Skeletal muscle tissue (tissue), 4 donors: ENCODE data around the gene LPCAT1. TPM values are rescaled to one million over a fixed set of nuclear protein-coding genes. Genes with fewer than 3 reads are reported as not detected.
"Not testable (repeated sequence)": the region's sequence is repeated elsewhere in the genome, so short reads cannot be mapped to it uniquely, and the experiment has no call there.

Source experiments
- H3K27ac ChIP-seq: one replicate; pipeline ENCODE4 v1.7.0; 2013; ENCODE audit warnings: mild to moderate bottlenecking, low read depth, low read length, inconsistent platforms
- H3K27me3 ChIP-seq, 3 donors: one replicate each; pipeline ENCODE4 v1.7.0; 2013; ENCODE audit warnings: low read length in 3 of 3; ENCODE audit not compliant: control insufficient read depth in 3 of 3, insufficient read depth in 3 of 3
- H3K36me3 ChIP-seq, 3 donors: one replicate each; pipeline ENCODE4 v1.7.0; 2013; ENCODE audit warnings: low read length in 3 of 3; ENCODE audit not compliant: control insufficient read depth in 3 of 3, insufficient read depth in 3 of 3
- H3K4me1 ChIP-seq, 3 donors: one replicate each; pipeline ENCODE4 v1.7.0; 2013; ENCODE audit warnings: low read length in 3 of 3, mild to moderate bottlenecking in 3 of 3; ENCODE audit not compliant: control insufficient read depth in 3 of 3, insufficient read depth in 3 of 3
- H3K4me3 ChIP-seq, 3 donors: one replicate each; pipeline ENCODE4 v1.7.0; 2013; ENCODE audit warnings: low read length in 3 of 3
- H3K9ac ChIP-seq, 3 donors: one replicate each; pipeline ENCODE4 v1.7.0; 2013; ENCODE audit warnings: low read length in 3 of 3, mild to moderate bottlenecking in 3 of 3, moderate library complexity in 2 of 3, low read depth in 1 of 3
- H3K9me3 ChIP-seq, 3 donors: one replicate each; pipeline ENCODE4 v1.7.0; 2013; ENCODE audit warnings: low read length in 3 of 3; ENCODE audit not compliant: control insufficient read depth in 3 of 3
- total RNA-seq: library from RNA; depleted of rRNA; stranded (reverse); fragments of >200 nt; gene quantifications from one replicate; pipeline ENCODE4 v1.2.3, GENCODE V29; 2014
- donor health status: Osteomylitis.

LPCAT1 gene
- total RNA-seq, 1 donor from 2014 or later: 35.5 TPM

DNA sequence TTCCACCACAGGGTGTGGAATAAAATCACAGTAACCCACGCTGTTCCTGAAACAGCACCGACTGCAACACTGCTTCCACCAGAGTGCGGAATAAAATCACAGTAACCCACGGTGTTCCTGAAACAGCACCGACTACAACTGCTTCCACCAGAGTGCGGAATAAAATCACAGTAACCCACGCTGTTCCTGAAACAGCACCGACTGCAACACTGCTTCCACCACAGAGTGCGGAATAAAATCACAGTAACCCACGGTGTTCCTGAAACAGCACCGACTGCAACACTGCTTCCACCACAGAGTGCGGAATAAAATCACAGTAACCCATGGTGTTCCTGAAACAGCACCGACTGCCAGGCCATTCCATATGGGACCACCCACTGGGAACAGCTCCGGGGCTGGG is 18.7 kb downstream of the LPCAT1 start:
- not testable (repeated sequence) for H3K27ac ChIP-seq, H3K36me3 ChIP-seq, H3K9me3 ChIP-seq

DNA sequence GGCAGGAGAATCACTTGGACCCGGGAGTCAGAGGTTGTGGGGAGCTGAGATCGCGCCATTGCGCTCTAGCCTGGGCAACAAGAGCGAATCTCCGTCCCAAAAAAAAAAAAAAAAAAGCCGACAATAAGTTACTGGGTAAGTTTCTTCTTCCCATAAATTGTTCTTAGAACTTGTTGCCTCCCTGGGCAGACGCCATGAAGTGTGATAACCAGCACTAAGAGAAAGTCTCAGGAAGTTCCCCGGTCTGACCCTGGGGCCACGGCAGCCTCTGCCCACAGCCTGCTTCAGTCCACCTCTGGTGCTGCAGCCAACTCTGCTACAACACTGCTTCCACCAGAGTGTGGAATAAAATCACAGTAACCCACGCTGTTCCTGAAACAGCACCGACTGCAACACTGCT is 19.1 kb downstream of the LPCAT1 start:
- H3K9ac ChIP-seq: no peak overlapping the region
- no peak overlapping the region for H3K27ac ChIP-seq
- peaks cover 5 to 24% (median 9%) of the 10 kb centered on the region in 3 donors for H3K4me1 ChIP-seq
- no peak overlapping the region for H3K4me3 ChIP-seq
- peaks cover 0 to 2% (median 0%) of the 10 kb centered on the region in 3 donors for H3K36me3 ChIP-seq
- H3K9me3 ChIP-seq: no peaks in the 10 kb centered on the region
- H3K27me3 ChIP-seq: peaks cover 0 to 3% (median 0%) of the 10 kb centered on the region in 3 donors

More for the DNA sequence above, 18.7 kb downstream of the LPCAT1 start:
- H3K27me3 ChIP-seq, H3K4me3 ChIP-seq, H3K9ac ChIP-seq: not testable (repeated sequence)
- peaks cover 5 to 23% (median 9%) of the 10 kb centered on the region in 3 donors for H3K4me1 ChIP-seq

DNA sequence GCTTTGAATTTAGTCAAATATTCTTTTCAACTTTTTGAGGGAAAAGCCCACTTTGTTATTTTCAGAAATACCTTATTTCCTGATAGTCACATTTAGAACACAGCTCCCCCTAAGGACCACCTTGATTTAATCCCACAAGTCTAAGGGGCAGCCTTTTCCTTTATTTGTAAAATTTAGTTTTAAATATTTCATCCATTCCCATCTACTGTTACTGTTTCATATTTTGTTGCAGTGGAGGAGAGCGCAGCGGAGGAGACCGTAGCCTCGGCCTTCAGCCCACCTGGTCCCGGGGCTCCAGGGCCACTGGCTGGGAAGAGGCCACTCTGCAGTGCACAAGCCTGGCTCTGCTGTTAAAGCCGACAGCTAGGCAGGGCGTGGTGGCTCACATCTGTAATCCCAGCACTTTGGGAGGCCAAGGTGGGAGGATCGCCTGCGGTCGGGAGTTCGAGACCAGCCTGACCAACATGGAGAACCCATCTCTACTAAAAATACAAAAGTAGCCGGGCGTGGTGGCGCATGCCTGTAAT is 19.6 kb downstream of the LPCAT1 start:
- H3K4me1 ChIP-seq: peaks cover 5 to 26% (median 9%) of the 10 kb centered on the region in 3 donors

GRCh38 chr5:1503241-1504068 is 20.3 kb downstream of the LPCAT1 start:
- H3K4me1 ChIP-seq: peaks cover 5 to 28% (median 9%) of the 10 kb centered on the region in 3 donors
- H3K36me3 ChIP-seq: no peaks in the 10 kb centered on the region
- peak overlapping the region; percentile 38 for H3K27ac ChIP-seq
- no peaks in the 10 kb centered on the region for H3K9me3 ChIP-seq
- no peak overlapping the region for H3K4me3 ChIP-seq
- H3K27me3 ChIP-seq: peaks cover 0 to 3% (median 0%) of the 10 kb centered on the region in 3 donors
- no peak overlapping the region for H3K9ac ChIP-seq

More for the DNA sequence above, 19.6 kb downstream of the LPCAT1 start:
- H3K36me3 ChIP-seq: peaks cover 0 to 1% (median 0%) of the 10 kb centered on the region in 3 donors
- H3K27ac ChIP-seq: no peak overlapping the region
- peaks cover 0 to 3% (median 0%) of the 10 kb centered on the region in 3 donors for H3K27me3 ChIP-seq
- no peaks in the 10 kb centered on the region for H3K9me3 ChIP-seq
- H3K9ac ChIP-seq: no peak overlapping the region
- H3K4me3 ChIP-seq: no peak overlapping the region

GRCh38 chr5:1502737-1503120 is 21.0 kb downstream of the LPCAT1 start:
- no peak overlapping the region for H3K9ac ChIP-seq
- H3K36me3 ChIP-seq: no peaks in the 10 kb centered on the region
- peaks cover 0 to 3% (median 0%) of the 10 kb centered on the region in 3 donors for H3K27me3 ChIP-seq
- H3K4me3 ChIP-seq: no peak overlapping the region
- H3K27ac ChIP-seq: peak overlapping the region; percentile 38
- no peaks in the 10 kb centered on the region for H3K9me3 ChIP-seq
- H3K4me1 ChIP-seq: peaks cover 5 to 31% (median 9%) of the 10 kb centered on the region in 3 donors

GRCh38 chr5:1502046-1502736 is 21.6 kb downstream of the LPCAT1 start:
- H3K4me3 ChIP-seq: no peak overlapping the region
- peaks cover 0 to 3% (median 0%) of the 10 kb centered on the region in 3 donors for H3K27me3 ChIP-seq
- H3K36me3 ChIP-seq: no peaks in the 10 kb centered on the region
- H3K9ac ChIP-seq: no peak overlapping the region
- H3K9me3 ChIP-seq: no peaks in the 10 kb centered on the region
- H3K27ac ChIP-seq: no peak overlapping the region
- peaks cover 5 to 31% (median 13%) of the 10 kb centered on the region in 3 donors for H3K4me1 ChIP-seq

- Histone ChIP-seq H3K9ac (no peak overlapping the region), H3K27me3 (peaks cover 0 to 3% (median 0%) of the 10 kb centered on the region in 3 donors), H3K36me3 (no peaks in the 10 kb centered on the region), H3K4me1 (peaks cover 5 to 31% (median 13%) of the 10 kb centered on the region in 3 donors), H3K9me3 (no peaks in the 10 kb centered on the region), H3K4me3 (no peak overlapping the region), H3K27ac (no peak overlapping the region)
Observed at GRCh38 chr5:1501372-1502045, 22.3 kb downstream of the LPCAT1 start.

- H3K27ac ChIP-seq: no peak overlapping the region
Observed at GRCh38 chr5:1500411-1501091, 23.2 kb downstream of the LPCAT1 start.

DNA sequence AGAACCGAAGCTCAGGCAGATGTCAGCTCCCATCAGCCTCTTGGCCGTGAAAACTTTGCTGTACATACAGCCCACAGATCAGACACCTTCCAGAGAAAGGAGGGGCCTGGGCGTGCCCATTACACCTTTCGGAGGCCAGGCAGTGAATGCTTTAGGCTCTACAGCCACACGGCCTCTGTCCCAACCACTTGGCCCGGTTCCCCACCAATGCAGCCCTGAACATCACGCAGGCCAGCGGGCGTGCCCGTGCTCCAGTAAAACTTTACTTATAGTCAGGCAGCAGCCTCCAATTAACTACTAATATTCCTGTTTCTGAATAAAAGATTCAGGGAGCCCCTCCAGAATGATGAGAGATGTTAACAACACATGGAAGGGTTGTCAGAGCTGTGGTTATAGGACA is 23.9 kb downstream of the LPCAT1 start:
- H3K27ac ChIP-seq: no peak overlapping the region
- no peaks in the 10 kb centered on the region for H3K9me3 ChIP-seq
- no peaks in the 10 kb centered on the region for H3K36me3 ChIP-seq
- no peak overlapping the region for H3K4me3 ChIP-seq
- H3K9ac ChIP-seq: no peak overlapping the region
- peaks cover 5 to 26% (median 13%) of the 10 kb centered on the region in 3 donors for H3K4me1 ChIP-seq
- H3K27me3 ChIP-seq: no peaks in the 10 kb centered on the region

More at GRCh38 chr5:1500411-1501091, 23.2 kb downstream of the LPCAT1 start:
- Histone ChIP-seq H3K9me3 (no peaks in the 10 kb centered on the region), H3K27me3 (no peaks in the 10 kb centered on the region), H3K36me3 (no peaks in the 10 kb centered on the region), H3K4me1 (peaks cover 5 to 28% (median 13%) of the 10 kb centered on the region in 3 donors), H3K9ac (no peak overlapping the region), H3K4me3 (no peak overlapping the region)
